Activated T-cell treated with anti-CD3 and anti-CD28 coated beads, Interleukin-2, amount 50 U/mL, for 48 hours (primary cell): ENCODE data around the gene MAGEL2.
"Not testable (repeated sequence)": the region's sequence is repeated elsewhere in the genome, so short reads cannot be mapped to it uniquely, and the experiment has no call there.

Experiments used
- DNase-seq, 2 experiments: peaks; one replicate each; pipeline ENCODE4 v3.0.0-alpha.2; 2020

The MAGEL2 gene

DNA sequence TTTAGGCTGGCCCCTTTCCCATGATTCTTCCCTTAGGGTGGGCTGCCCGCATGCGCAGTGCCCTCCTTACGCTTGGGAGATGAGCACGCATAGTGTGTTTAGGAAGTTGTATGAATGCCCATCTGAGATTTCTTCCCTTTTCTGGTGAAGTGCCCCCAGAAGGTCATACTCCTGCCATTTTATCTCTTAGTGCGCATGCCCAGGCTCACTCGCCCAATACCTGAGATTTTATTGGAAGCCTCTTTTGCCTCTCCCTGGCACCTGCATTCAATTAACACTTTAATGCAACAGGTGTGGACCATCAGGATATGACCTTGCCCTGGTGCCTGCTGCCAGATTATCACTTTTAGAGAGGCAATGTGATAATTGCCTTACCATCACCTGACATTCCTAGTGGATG, 45.5 kb downstream of the MAGEL2 start:
- DNase-seq: no peak

DNA sequence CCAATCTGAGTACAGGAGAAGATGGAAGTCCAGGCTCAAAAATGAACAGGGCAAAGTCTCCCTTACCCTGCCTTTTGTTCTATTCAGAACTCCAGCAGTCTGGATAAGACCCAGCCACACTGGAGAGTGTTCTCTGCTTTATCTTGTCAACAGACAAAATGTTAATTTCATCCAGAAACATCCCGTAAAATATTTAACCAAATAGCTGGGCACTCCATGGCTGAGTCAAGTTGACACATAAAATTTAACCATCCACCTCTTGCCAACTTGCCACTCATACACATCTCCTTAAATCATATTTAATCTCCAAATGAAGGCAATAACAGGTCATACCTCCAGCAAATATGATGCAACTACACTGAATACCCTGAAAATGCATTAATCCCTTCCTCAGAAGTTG, 48.6 kb downstream of the MAGEL2 start:
- no peak for DNase-seq

DNA sequence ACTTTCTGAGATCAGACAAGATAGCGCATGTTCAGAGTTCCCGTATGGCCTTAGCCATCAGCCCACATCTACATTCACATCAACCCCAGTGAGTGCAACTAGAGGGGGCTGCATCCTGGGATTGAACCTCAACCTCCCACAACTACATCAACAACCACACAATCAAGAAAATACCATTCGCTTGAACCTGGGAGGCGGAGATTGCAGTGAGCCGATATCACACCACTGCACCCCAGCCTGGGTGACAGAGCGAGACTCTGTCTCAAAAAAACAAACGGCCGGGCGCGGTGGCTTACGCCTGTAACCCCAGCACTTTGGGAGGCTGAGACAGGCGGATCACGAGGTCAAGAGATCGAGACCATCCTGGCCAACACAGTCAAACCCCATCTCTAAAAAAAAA, 50.4 kb downstream of the MAGEL2 start:
- not testable (repeated sequence) for DNase-seq

DNA sequence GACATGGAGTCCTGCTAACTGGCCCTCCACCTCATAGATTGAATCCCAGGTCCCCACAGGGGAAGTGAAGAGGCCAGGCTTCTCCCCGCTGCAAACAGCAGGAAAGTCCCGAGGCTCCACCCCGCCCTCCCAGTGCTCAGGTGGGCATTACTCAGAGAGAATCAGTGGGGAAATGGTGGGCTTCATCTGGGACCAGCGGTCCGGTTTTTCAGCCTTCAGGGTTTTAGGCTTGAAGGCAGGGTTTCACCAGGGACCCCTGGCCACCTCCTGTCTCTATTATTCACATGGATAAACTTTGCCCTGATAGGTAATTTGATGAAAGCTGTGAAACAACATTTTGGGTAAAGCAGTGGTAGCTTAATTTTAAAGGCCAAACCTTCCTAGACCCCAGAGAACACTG, 50.9 kb downstream of the MAGEL2 start:
- DNase-seq: no peak

DNA sequence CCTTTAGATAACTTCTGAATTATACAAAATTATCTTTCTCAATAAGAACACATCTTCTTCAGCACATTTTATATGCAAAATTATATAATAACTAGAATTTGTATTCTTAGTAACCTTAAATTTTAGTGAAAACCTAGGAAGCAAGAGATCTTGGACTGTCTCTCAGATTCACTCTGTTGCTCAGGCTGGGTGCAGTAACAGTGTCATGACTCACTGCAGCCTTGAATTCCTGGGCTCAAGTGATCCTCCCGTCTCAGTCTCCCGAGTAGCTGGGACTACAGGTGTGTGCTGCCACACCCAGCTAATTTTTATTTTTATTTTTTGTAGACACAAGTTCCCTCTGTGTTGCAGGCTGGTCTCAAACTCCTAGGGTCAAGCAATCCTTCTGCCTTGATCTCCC, 52.3 kb downstream of the MAGEL2 start:
- DNase-seq: no peak

DNA sequence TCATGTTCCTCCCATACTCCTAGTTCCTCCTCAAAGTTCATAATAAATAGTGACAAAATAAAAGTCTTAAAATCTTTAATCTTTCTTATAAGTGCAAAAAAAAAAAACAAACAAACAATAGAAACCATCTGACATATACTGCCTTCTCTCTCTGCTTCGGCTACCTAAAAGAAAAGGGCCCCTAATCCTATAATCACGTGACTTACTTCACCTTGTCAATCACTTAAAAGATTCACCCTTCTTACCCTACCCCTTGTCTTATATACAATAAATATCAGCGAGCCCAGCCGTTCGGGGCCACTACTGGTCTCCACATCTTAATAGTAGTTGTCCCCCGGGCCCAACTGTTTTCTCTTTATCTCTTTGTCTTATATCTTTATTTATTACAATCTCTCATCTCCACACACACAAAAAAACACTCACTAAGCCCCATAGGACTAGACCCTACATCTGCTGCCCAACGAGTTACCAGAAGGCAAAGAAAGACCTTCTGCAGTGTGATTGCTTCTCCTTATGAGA, 53.4 kb downstream of the MAGEL2 start:
- DNase-seq: no peak
